ENCODE results near the gene NTSR1. TPM values are rescaled to one million over a fixed set of nuclear protein-coding genes. Genes with fewer than 3 reads are reported as not detected.

Gene NTSR1
- polyA plus RNA-seq, 3 donors: 0.35 to 2.5 (median 0.40) TPM

GRCh38 chr20:62718546-62718945, 9.9 kb downstream of the NTSR1 start:
- 60% methylated on average over 1 of the region's 12 CpGs for WGBS (ENCODE audit: insufficient coverage)

GRCh38 chr20:62719250-62719935, 10.8 kb downstream of the NTSR1 start:
- Histone ChIP-seq H3K9me3 (replicated peaks in 1 of 2; ENCODE audit: control insufficient read depth in 1 of 2, insufficient read depth in 1 of 2, low read length in 2 of 2) (peaks cover 10 to 20% of the 10 kb centered on the region in 2 donors), H3K27me3 (ENCODE audit: control insufficient read depth in 2 of 2, insufficient read depth in 2 of 2, low read length in 2 of 2) (no peaks in the 10 kb centered on the region), H3K27ac (ENCODE audit: low read depth in 1 of 2, low read length in 2 of 2) (no peak overlapping the region), H3K4me1 (ENCODE audit: control insufficient read depth in 1 of 2, insufficient read depth in 2 of 2, low read length in 2 of 2) (peaks cover 0 to 12% of the 10 kb centered on the region in 2 donors), H3K36me3 (replicated peaks in 1 of 2; ENCODE audit: control insufficient read depth in 1 of 2, insufficient read depth in 2 of 2, low read length in 2 of 2) (no peaks in the 10 kb centered on the region), H3K4me3 (replicated peaks in 1 of 3; ENCODE audit: low read depth in 2 of 3, low read length in 3 of 3) (no peak overlapping the region), H3K79me2 (ENCODE audit: insufficient read depth, low read length) (peaks cover 5% of the 10 kb centered on the region), H2AFZ (ENCODE audit: insufficient read depth, low read depth, low read length, poor library complexity, severe bottlenecking) (no peak overlapping the region), H4K20me1 (ENCODE audit: insufficient read depth, low read length) (peaks cover 18% of the 10 kb centered on the region), H3K9ac (ENCODE audit: insufficient read depth, low read length, poor library complexity, severe bottlenecking) (no peak overlapping the region), H3K4me2 (replicated peaks; ENCODE audit: extremely low read depth, low read length, poor library complexity, severe bottlenecking) (no peak overlapping the region)
- Mint-ChIP-seq H3K4me1 (peaks cover 9% of the 10 kb centered on the region), H3K36me3 (peaks cover 26 to 28% of the 10 kb centered on the region in 2 donors), H3K27ac (no peak overlapping the region), H3K4me3 (no peak overlapping the region), H3K27me3 (ENCODE audit: low read depth in 3 of 3) (peaks cover 8 to 10% (median 10%) of the 10 kb centered on the region in 3 donors), H3K9me3 (peaks cover 20 to 35% (median 28%) of the 10 kb centered on the region in 7 donors)
- TF ChIP-seq CTCF (IDR thresholded peaks at IDR 0.05): no peak
- 92% methylated on average over 7 of the region's 12 CpGs for WGBS (ENCODE audit: insufficient coverage)
- intact Hi-C loops (cut with micrococcal nuclease): no loop called here
- no peak for DNase-seq

More at GRCh38 chr20:62718546-62718945, 9.9 kb downstream of the NTSR1 start:
- Mint-ChIP-seq H3K9me3 (peaks cover 21 to 36% (median 28%) of the 10 kb centered on the region in 7 donors), H3K4me1 (peaks cover 8% of the 10 kb centered on the region), H3K36me3 (peaks cover 28 to 29% of the 10 kb centered on the region in 2 donors), H3K4me3 (no peak overlapping the region), H3K27ac (no peak overlapping the region), H3K27me3 (ENCODE audit: low read depth in 3 of 3) (peaks cover 8 to 10% (median 9%) of the 10 kb centered on the region in 3 donors)
- Histone ChIP-seq H3K4me2 (replicated peaks; ENCODE audit: extremely low read depth, low read length, poor library complexity, severe bottlenecking) (no peak overlapping the region), H2AFZ (ENCODE audit: insufficient read depth, low read depth, low read length, poor library complexity, severe bottlenecking) (no peak overlapping the region), H3K79me2 (ENCODE audit: insufficient read depth, low read length) (peaks cover 5% of the 10 kb centered on the region), H3K9ac (ENCODE audit: insufficient read depth, low read length, poor library complexity, severe bottlenecking) (no peak overlapping the region), H3K4me3 (replicated peaks in 1 of 3; ENCODE audit: low read depth in 2 of 3, low read length in 3 of 3) (no peak overlapping the region), H4K20me1 (ENCODE audit: insufficient read depth, low read length) (peaks cover 18% of the 10 kb centered on the region), H3K36me3 (replicated peaks in 1 of 2; ENCODE audit: control insufficient read depth in 1 of 2, insufficient read depth in 2 of 2, low read length in 2 of 2) (no peaks in the 10 kb centered on the region), H3K27ac (ENCODE audit: low read depth in 1 of 2, low read length in 2 of 2) (no peak overlapping the region), H3K27me3 (ENCODE audit: control insufficient read depth in 2 of 2, insufficient read depth in 2 of 2, low read length in 2 of 2) (no peaks in the 10 kb centered on the region), H3K4me1 (ENCODE audit: control insufficient read depth in 1 of 2, insufficient read depth in 2 of 2, low read length in 2 of 2) (peaks cover 0 to 12% of the 10 kb centered on the region in 2 donors), H3K9me3 (replicated peaks in 1 of 2; ENCODE audit: control insufficient read depth in 1 of 2, insufficient read depth in 1 of 2, low read length in 2 of 2) (peaks cover 10 to 20% of the 10 kb centered on the region in 2 donors)
- intact Hi-C loops (cut with micrococcal nuclease): no loop called here
- DNase-seq: no peak
- TF ChIP-seq CTCF (IDR thresholded peaks at IDR 0.05): no peak
